Fibroblast of skin of abdomen (primary cell): ENCODE data around the gene GPR3. TPM values are rescaled to one million over a fixed set of nuclear protein-coding genes. Genes with fewer than 3 reads are reported as not detected.
A peak's percentile ranks its signal among the peaks of the same experiment; 100 is the strongest.

Source experiments
- DNase-seq: peaks from one replicate; pipeline ENCODE4 v3.0.0-alpha.2; 2013
- polyA plus RNA-seq, 2 experiments: library from polyadenylated mRNA; unstranded; fragments of 120-200 nt; gene quantifications; one replicate each; pipeline ENCODE4 v1.2.1, GENCODE V29; 2013; ENCODE audit not compliant: insufficient read length in 2 of 2

The GPR3 gene, protein sequence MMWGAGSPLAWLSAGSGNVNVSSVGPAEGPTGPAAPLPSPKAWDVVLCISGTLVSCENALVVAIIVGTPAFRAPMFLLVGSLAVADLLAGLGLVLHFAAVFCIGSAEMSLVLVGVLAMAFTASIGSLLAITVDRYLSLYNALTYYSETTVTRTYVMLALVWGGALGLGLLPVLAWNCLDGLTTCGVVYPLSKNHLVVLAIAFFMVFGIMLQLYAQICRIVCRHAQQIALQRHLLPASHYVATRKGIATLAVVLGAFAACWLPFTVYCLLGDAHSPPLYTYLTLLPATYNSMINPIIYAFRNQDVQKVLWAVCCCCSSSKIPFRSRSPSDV
- 2.1 TPM for polyA plus RNA-seq (2013, experiment 1 of 2; ENCODE audit: insufficient read length)
- 2.2 TPM for polyA plus RNA-seq (2013, experiment 2 of 2; ENCODE audit: insufficient read length)

GRCh38 chr1:27392096-27392777 is at the start of gene GPR3:
GPR3 (plus strand) TSS chr1:27392622; CDS start chr1:27393799, 1,177 bp downstream.
- peak; percentile 93 for DNase-seq

DNA sequence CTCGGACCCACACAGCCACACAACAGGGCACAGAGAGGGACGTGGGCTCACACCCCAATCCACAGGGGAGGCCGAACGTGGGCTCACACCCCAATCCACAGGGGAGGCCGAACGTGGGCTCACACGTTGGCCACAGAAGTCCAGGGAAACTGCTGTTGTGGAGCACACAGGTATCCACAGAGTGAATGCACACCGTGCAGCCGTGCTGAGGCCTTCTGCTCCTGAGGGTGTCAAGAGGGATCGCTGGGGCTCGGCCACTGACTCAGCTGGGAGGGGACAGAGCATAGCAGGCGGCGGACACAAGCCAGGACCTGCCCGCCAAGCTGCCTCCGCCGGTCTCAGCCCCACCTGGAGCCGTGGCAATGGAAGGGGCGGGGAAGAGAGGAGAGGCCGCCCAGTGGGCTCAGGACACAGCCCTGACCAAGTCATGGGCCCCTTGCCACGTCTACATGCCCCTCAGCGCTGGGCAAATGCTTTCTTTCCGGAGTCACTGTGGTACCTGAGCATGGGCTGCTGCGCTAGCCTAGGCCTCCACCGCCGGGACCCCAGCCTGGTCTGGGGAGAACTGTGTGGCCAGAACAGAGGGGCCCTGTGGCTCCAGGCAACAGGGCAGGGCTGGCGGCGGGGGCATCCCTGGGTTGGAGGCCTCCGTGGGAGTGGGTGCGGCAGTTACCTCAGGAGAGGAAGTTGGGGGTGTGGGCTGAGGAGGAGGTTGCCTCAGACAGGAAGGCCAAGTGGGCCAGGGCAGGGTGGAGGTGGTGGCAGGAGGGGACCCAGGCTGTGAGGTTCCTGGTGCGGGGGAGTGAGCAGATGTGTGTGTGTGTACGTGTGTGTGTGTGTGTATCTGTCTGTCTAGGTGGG is 49.4 kb upstream of the GPR3 start:
- no peak for DNase-seq

DNA sequence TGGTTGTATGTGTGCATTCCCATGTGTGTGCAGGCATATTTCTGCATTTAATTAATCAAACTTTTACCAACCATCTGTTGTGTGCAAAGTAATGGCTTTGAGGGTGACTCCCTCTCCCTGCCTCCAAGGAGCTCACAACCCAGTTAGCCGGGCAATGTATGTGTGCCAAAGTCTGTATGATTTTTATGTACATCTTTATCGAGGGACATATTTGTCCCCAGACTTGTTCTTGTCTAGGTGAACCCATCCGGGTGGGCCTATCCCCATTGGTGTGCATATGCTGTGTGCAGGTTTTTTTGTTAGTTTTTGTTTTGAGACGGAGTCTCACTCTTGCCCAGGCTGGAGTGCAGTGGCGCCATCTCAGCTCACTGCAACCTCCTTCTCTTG is 48.8 kb upstream of the GPR3 start:
- peak; percentile 27 for DNase-seq

- DNase-seq: no peak
Measured at GRCh38 chr1:27345272-27345671, 47.1 kb upstream of the GPR3 start.

DNA sequence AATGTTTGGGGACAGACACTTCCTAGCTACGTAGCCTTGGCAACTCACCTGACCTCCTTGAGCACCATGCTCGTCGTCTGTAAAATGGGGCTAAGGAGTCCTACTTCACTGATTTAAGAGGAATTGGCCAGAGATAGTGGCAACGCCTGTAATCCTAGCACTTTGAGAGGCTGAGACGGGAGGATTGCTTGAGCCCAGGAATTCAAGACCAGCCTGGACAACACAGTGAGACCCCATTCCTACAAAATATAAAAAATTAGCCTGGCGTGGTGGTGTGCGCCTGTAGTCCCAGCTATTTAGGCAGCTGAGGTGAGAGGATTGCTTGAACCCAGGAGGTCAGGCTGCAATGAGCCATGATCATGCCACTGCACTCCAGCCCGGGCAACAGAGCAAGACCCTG is 46.1 kb upstream of the GPR3 start:
- no peak for DNase-seq

GRCh38 chr1:27346991-27347624 is 45.3 kb upstream of the GPR3 start:
- DNase-seq: no peak

DNA sequence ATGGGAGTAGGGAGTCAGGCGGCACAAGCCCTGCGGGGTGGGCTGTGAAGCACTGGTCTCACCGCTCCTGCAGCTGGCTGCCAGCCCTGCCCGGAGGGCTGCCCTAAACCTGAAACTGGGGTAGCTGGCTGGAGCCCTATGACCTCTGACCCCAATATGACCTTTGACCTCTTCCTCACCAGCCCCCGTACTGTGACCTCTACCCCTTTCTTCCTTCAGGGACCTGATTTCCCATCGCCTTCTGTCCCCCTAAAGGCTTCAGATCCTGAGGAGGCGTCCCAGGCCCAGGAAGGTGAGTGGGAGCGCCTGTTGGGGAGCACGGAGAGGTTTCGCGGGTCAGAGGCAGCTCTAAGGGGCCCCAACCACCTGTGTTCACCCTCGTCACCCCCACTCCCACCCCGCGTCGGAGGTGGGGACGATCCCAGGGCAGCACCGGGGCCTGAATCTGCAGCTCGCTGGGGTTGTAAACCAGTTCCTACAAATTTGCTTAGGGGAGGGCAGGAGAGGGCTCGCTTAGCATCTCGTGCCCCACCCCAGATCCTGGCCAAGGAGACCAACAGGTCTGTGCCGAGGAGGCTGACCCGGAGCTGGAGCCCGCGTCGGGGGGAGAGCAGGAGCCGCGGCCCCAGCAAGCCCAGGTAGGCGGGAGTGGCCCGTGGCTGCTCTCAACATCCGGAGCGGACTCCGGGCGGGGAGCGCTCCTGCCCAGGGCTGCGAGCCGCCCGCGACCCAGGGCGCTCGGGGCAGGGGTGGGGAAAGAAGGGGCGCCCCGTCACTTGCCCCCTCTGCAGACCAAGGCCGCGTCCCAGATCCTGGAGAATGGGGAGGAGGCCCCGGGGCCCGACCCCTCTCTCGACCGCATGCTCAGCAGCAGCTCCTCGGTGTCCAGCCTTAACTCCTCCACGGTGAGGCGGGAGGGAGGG is 43.3 kb upstream of the GPR3 start:
- no peak for DNase-seq

GRCh38 chr1:27349784-27350662 is 42.4 kb upstream of the GPR3 start:
- DNase-seq: peak; percentile 58

- peak; percentile 16 for DNase-seq
Measured at GRCh38 chr1:27350663-27351540, 41.5 kb upstream of the GPR3 start.

GRCh38 chr1:27351541-27352107 is 40.8 kb upstream of the GPR3 start:
- no peak for DNase-seq

DNA sequence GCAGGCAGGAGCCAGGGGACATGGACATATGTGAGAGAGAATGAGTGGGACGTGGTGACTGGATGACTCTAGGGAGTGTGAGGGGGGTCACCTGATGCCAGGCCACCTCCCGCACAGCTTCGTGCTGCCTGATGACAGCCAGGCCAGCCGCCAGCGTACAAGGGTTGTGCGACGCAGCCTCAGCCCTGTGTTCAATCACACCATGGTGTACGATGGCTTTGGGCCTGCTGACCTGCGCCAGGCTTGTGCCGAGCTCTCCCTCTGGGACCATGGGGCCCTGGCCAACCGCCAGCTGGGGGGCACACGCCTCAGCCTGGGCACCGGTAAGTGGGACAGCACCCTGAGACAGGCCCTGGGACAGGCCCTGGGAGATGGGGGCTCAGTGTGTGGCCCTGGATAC is 39.3 kb upstream of the GPR3 start:
- no peak for DNase-seq

GRCh38 chr1:27353629-27354028 is 38.8 kb upstream of the GPR3 start:
- DNase-seq: no peak

DNA sequence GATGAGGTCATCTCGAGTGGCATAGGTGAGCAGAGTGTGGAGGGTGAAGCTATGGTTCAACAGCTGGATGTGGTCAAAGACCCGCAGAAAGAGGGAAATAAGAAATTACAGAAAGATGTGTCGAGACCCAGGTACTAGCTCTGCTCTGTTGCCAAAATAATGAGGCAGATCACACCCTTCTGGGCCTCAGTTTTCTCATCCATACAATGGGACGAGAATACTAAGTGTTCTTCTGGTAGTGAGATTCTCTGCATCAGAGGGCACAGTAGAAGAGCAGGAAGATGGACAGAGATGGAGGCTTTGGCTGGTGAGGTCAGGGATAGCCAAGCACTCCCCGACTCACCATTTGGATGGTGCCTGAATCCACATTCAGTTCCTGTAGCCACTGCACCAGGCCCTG is 36.7 kb upstream of the GPR3 start:
- no peak for DNase-seq

GRCh38 chr1:27356277-27356618 is 36.2 kb upstream of the GPR3 start:
- no peak for DNase-seq

DNA sequence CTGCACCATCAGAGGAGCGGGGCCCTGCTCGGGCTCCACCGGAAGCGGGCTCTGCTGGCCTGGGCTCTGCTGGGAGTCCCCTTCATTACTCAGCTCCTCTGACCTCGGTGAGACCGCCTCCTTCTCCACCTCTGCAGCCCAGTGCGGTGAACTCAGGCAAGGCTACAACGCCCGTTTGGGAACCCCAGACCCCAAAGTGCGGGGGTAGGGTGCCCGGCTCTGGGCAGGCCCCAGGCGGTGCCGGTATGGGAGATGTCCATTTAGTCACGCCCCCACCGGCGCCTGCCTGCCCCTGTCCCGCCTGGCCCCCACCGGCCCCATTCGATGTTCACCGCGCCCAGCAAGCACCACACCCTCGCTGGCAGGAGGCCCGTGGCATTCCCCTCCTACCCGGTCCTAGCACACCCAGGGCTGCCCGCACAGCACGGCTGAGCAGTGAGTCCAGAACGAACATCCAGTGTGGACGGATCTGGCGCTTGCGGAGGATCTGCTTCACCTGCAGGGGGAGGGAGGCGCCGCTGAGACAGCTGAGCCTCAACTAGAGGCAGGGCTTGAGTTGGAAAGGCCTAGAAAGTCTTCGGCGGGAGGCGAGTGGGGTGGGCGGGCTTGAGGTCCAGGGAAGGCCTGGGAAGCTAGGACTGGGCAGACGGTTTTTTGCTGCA is 35.7 kb upstream of the GPR3 start:
- DNase-seq: no peak

- DNase-seq: peak; percentile 58
Measured at GRCh38 chr1:27357281-27358037, 35.0 kb upstream of the GPR3 start.

- no peak for DNase-seq
Measured at GRCh38 chr1:27358038-27358927, 34.1 kb upstream of the GPR3 start.
